Measurements from ENCODE around the gene TNPO2. TPM values are rescaled to one million over a fixed set of nuclear protein-coding genes. Genes with fewer than 3 reads are reported as not detected.
"Not testable (repeated sequence)": the region's sequence is repeated elsewhere in the genome, so short reads cannot be mapped to it uniquely, and the experiment has no call there.

Gene TNPO2
- total RNA-seq, 1 experiment from 2014 or later = 105 TPM

- Mint-ChIP-seq H3K4me1 (peaks cover 6% of the 10 kb centered on the region), H3K36me3 (peaks cover 51% of the 10 kb centered on the region), H3K27ac (no peak overlapping the region), H3K4me3 (no peak overlapping the region), H3K27me3 (ENCODE audit: low read depth) (no peaks in the 10 kb centered on the region), H3K9me3 (no peaks in the 10 kb centered on the region)
- ATAC-seq (no peak), DNase-seq (ENCODE audit: low spot score) (no peak)
- TF ChIP-seq JAZF1 (CRISPR knock-in tag; IDR thresholded peaks at IDR 0.05) (no peak), SP1 (CRISPR knock-in tag; conservative IDR thresholded peaks at IDR 0.05) (no peak), ZNF671 (CRISPR knock-in tag; IDR thresholded peaks at IDR 0.05) (no peak), ZNF281 (CRISPR knock-in tag; IDR thresholded peaks at IDR 0.05) (no peak), PRRX2 (CRISPR knock-in tag; IDR thresholded peaks at IDR 0.05) (no peak), TP53 (CRISPR knock-in tag; IDR thresholded peaks at IDR 0.05) (no peak), ZNF121 (CRISPR knock-in tag; IDR thresholded peaks at IDR 0.05) (peak; percentile 79; the same call in 1 of the 2 replicates), ELF4 (CRISPR knock-in tag; IDR thresholded peaks at IDR 0.05; ENCODE audit: low read depth) (no peak)
- CTCF ChIA-PET = interaction anchor here (0.9 to 3.1 kb wide), 3 partner anchors 42 to 132 kb away, joined by 3 to 17 read pairs (median 6); no protein-coding TSS in a partner anchor
- POLR2A ChIA-PET = no interaction called here
Measured at GRCh38 chr19:12715929-12716328, 7.8 kb downstream of the TNPO2 start.

- ChIA-PET CTCF (interaction anchor here (3.1 kb wide), 1 partner anchor 46 kb away, joined by 17 read pairs; no protein-coding TSS in a partner anchor), POLR2A (no interaction called here)
- no peak for ATAC-seq
- no peak for TF ChIP-seq ZBTB43 (CRISPR knock-in tag; IDR thresholded peaks at IDR 0.05)
- TF ChIP-seq ATF3 (CRISPR knock-in tag; conservative IDR thresholded peaks at IDR 0.05) = no peak
- no peak for TF ChIP-seq GTF2I (CRISPR knock-in tag; conservative IDR thresholded peaks at IDR 0.05)
- no peak for TF ChIP-seq FOXJ3 (CRISPR knock-in tag; IDR thresholded peaks at IDR 0.05; ENCODE audit: borderline replicate concordance)
- no peak for TF ChIP-seq NFATC4 (CRISPR knock-in tag; IDR thresholded peaks at IDR 0.05)
- no peak for TF ChIP-seq ZNF532 (CRISPR knock-in tag; IDR thresholded peaks at IDR 0.05; ENCODE audit: borderline replicate concordance)
- no peak for TF ChIP-seq CDX4 (CRISPR knock-in tag; IDR thresholded peaks at IDR 0.05; ENCODE audit: borderline replicate concordance)
- TF ChIP-seq MAX (CRISPR knock-in tag; IDR thresholded peaks at IDR 0.05) = no peak
- no peak for TF ChIP-seq MXD4 (CRISPR knock-in tag; IDR thresholded peaks at IDR 0.05; ENCODE audit: borderline replicate concordance)
- TF ChIP-seq USF2 (CRISPR knock-in tag; IDR thresholded peaks at IDR 0.05) = no peak
- no peak for TF ChIP-seq SP1 (CRISPR knock-in tag; conservative IDR thresholded peaks at IDR 0.05)
- TF ChIP-seq ESRRA (CRISPR knock-in tag; IDR thresholded peaks at IDR 0.05; ENCODE audit: borderline replicate concordance) = no peak
- Mint-ChIP-seq H3K27me3 (ENCODE audit: low read depth) (no peaks in the 10 kb centered on the region), H3K9me3 (no peaks in the 10 kb centered on the region), H3K27ac (no peak overlapping the region), H3K4me1 (no peaks in the 10 kb centered on the region), H3K36me3 (peaks cover 54% of the 10 kb centered on the region), H3K4me3 (no peak overlapping the region)
- DNase-seq (ENCODE audit: low spot score) = no peak
Measured at GRCh38 chr19:12715102-12715501, 8.6 kb downstream of the TNPO2 start.

GRCh38 chr19:12713304-12713703 lies 10.4 kb downstream of the TNPO2 start:
- peaks cover 58% of the 10 kb centered on the region for H3K36me3 Mint-ChIP-seq
- ATAC-seq; H3K27me3 Mint-ChIP-seq (ENCODE audit: low read depth); H3K27ac Mint-ChIP-seq; H3K9me3 Mint-ChIP-seq; H3K4me3 Mint-ChIP-seq; DNase-seq (ENCODE audit: low spot score); H3K4me1 Mint-ChIP-seq; POLR2A ChIA-PET: not testable (repeated sequence)
- CTCF ChIA-PET = interaction anchor here (1.0 to 1.4 kb wide), 2 partner anchors 45 to 83 kb away, joined by 3 to 6 read pairs; no protein-coding TSS in a partner anchor

Measured in WTC11 (cell line).